ENCODE data around the gene LURAP1L.

Gene LURAP1L

GRCh38 chr9:12774861-12775678, at the start of gene LURAP1L:
Gene LURAP1L, plus strand, starts transcription at chr9:12775020. Its CDS starts 696 bp downstream, at chr9:12775716.
- H3K36me3 Mint-ChIP-seq: no peaks in the 10 kb centered on the region
- H3K4me1 Mint-ChIP-seq: peaks cover 4% of the 10 kb centered on the region
- H3K27me3 Mint-ChIP-seq: peaks cover 16% of the 10 kb centered on the region
- no peaks in the 10 kb centered on the region for H3K9me3 Mint-ChIP-seq
- H3K4me3 Mint-ChIP-seq: no peak within 1 kb of the TSS
- no peak within 1 kb of the TSS for H3K27ac Mint-ChIP-seq

- Mint-ChIP-seq H3K9me3 (peaks cover 15% of the 10 kb centered on the region), H3K4me1 (no peaks in the 10 kb centered on the region), H3K4me3 (no peak overlapping the region), H3K36me3 (no peaks in the 10 kb centered on the region), H3K27ac (no peak overlapping the region), H3K27me3 (no peaks in the 10 kb centered on the region)
Observed at GRCh38 chr9:12726795-12727194, 48.0 kb upstream of the LURAP1L start.

GRCh38 chr9:12730198-12730597, 44.6 kb upstream of the LURAP1L start:
- Mint-ChIP-seq H3K27ac (no peak overlapping the region), H3K27me3 (no peaks in the 10 kb centered on the region), H3K4me3 (no peak overlapping the region), H3K36me3 (no peaks in the 10 kb centered on the region), H3K4me1 (no peaks in the 10 kb centered on the region), H3K9me3 (peaks cover 13% of the 10 kb centered on the region)

GRCh38 chr9:12730927-12731326, 43.9 kb upstream of the LURAP1L start:
- Mint-ChIP-seq H3K4me1 (no peaks in the 10 kb centered on the region), H3K9me3 (peaks cover 13% of the 10 kb centered on the region), H3K4me3 (no peak overlapping the region), H3K27me3 (no peaks in the 10 kb centered on the region), H3K36me3 (no peaks in the 10 kb centered on the region), H3K27ac (no peak overlapping the region)

- H3K27ac Mint-ChIP-seq: no peak overlapping the region
- no peak overlapping the region for H3K4me3 Mint-ChIP-seq
- no peaks in the 10 kb centered on the region for H3K27me3 Mint-ChIP-seq
- H3K36me3 Mint-ChIP-seq: no peaks in the 10 kb centered on the region
- H3K4me1 Mint-ChIP-seq: no peaks in the 10 kb centered on the region
- peaks cover 9% of the 10 kb centered on the region for H3K9me3 Mint-ChIP-seq
Observed at GRCh38 chr9:12732971-12733370, 41.8 kb upstream of the LURAP1L start.

- no peaks in the 10 kb centered on the region for H3K27me3 Mint-ChIP-seq
- no peak overlapping the region for H3K27ac Mint-ChIP-seq
- H3K4me1 Mint-ChIP-seq: no peaks in the 10 kb centered on the region
- peaks cover 4% of the 10 kb centered on the region for H3K9me3 Mint-ChIP-seq
- H3K36me3 Mint-ChIP-seq: no peaks in the 10 kb centered on the region
- no peak overlapping the region for H3K4me3 Mint-ChIP-seq
Observed at GRCh38 chr9:12735665-12736064, 39.2 kb upstream of the LURAP1L start.

- no peak overlapping the region for H3K4me3 Mint-ChIP-seq
- H3K27me3 Mint-ChIP-seq: no peaks in the 10 kb centered on the region
- H3K36me3 Mint-ChIP-seq: no peaks in the 10 kb centered on the region
- peaks cover 4% of the 10 kb centered on the region for H3K9me3 Mint-ChIP-seq
- H3K27ac Mint-ChIP-seq: no peak overlapping the region
- no peaks in the 10 kb centered on the region for H3K4me1 Mint-ChIP-seq
Observed at GRCh38 chr9:12737871-12738270, 36.9 kb upstream of the LURAP1L start.

- H3K27ac Mint-ChIP-seq: no peak overlapping the region
- H3K4me3 Mint-ChIP-seq: no peak overlapping the region
- H3K9me3 Mint-ChIP-seq: peaks cover 10% of the 10 kb centered on the region
- H3K4me1 Mint-ChIP-seq: no peaks in the 10 kb centered on the region
- H3K36me3 Mint-ChIP-seq: no peaks in the 10 kb centered on the region
- H3K27me3 Mint-ChIP-seq: no peaks in the 10 kb centered on the region
Observed at GRCh38 chr9:12739014-12739652, 35.7 kb upstream of the LURAP1L start.

- Mint-ChIP-seq H3K9me3 (peaks cover 6% of the 10 kb centered on the region), H3K4me3 (no peak overlapping the region), H3K27ac (no peak overlapping the region), H3K27me3 (no peaks in the 10 kb centered on the region), H3K36me3 (no peaks in the 10 kb centered on the region), H3K4me1 (no peaks in the 10 kb centered on the region)
Observed at GRCh38 chr9:12740845-12741244, 34.0 kb upstream of the LURAP1L start.

GRCh38 chr9:12748016-12748415, 26.8 kb upstream of the LURAP1L start:
- Mint-ChIP-seq H3K36me3 (no peaks in the 10 kb centered on the region), H3K4me3 (no peak overlapping the region), H3K27me3 (no peaks in the 10 kb centered on the region), H3K4me1 (no peaks in the 10 kb centered on the region), H3K9me3 (peaks cover 11% of the 10 kb centered on the region), H3K27ac (no peak overlapping the region)

GRCh38 chr9:12748954-12749353, 25.9 kb upstream of the LURAP1L start:
- Mint-ChIP-seq H3K27me3 (no peaks in the 10 kb centered on the region), H3K36me3 (no peaks in the 10 kb centered on the region), H3K9me3 (peaks cover 7% of the 10 kb centered on the region), H3K4me3 (no peak overlapping the region), H3K27ac (no peak overlapping the region), H3K4me1 (no peaks in the 10 kb centered on the region)

GRCh38 chr9:12753931-12754330, 20.9 kb upstream of the LURAP1L start:
- no peak overlapping the region for H3K4me3 Mint-ChIP-seq
- H3K36me3 Mint-ChIP-seq: no peaks in the 10 kb centered on the region
- H3K27ac Mint-ChIP-seq: no peak overlapping the region
- H3K9me3 Mint-ChIP-seq: peaks cover 10% of the 10 kb centered on the region
- no peaks in the 10 kb centered on the region for H3K4me1 Mint-ChIP-seq
- no peaks in the 10 kb centered on the region for H3K27me3 Mint-ChIP-seq

- Mint-ChIP-seq H3K9me3 (peaks cover 29% of the 10 kb centered on the region), H3K4me3 (no peak overlapping the region), H3K4me1 (no peaks in the 10 kb centered on the region), H3K27ac (no peak overlapping the region), H3K36me3 (no peaks in the 10 kb centered on the region), H3K27me3 (no peaks in the 10 kb centered on the region)
Observed at GRCh38 chr9:12759761-12760160, 15.1 kb upstream of the LURAP1L start.

- H3K27ac Mint-ChIP-seq: no peak overlapping the region
- H3K36me3 Mint-ChIP-seq: no peaks in the 10 kb centered on the region
- H3K9me3 Mint-ChIP-seq: peaks cover 34% of the 10 kb centered on the region
- no peaks in the 10 kb centered on the region for H3K27me3 Mint-ChIP-seq
- H3K4me1 Mint-ChIP-seq: no peaks in the 10 kb centered on the region
- H3K4me3 Mint-ChIP-seq: no peak overlapping the region
Observed at GRCh38 chr9:12760758-12761157, 14.1 kb upstream of the LURAP1L start.

GRCh38 chr9:12764150-12764549, 10.7 kb upstream of the LURAP1L start:
- H3K9me3 Mint-ChIP-seq: peaks cover 25% of the 10 kb centered on the region

GRCh38 chr9:12765088-12765798, 9.6 kb upstream of the LURAP1L start:
- Mint-ChIP-seq H3K27ac (no peak overlapping the region), H3K9me3 (peaks cover 25% of the 10 kb centered on the region), H3K36me3 (no peaks in the 10 kb centered on the region), H3K27me3 (no peaks in the 10 kb centered on the region), H3K4me1 (no peaks in the 10 kb centered on the region), H3K4me3 (no peak overlapping the region)

More at GRCh38 chr9:12764150-12764549, 10.7 kb upstream of the LURAP1L start:
- Mint-ChIP-seq H3K36me3 (no peaks in the 10 kb centered on the region), H3K4me3 (no peak overlapping the region), H3K4me1 (no peaks in the 10 kb centered on the region), H3K27me3 (no peaks in the 10 kb centered on the region), H3K27ac (no peak overlapping the region)

Data from activated naive CD4-positive, alpha-beta T cell treated with anti-CD3 and anti-CD28 coated beads, Interleukin-2, amount 50 U/mL, for 24 hours (primary cell).